A673 (cell line): ENCODE measurements around the gene CTTN. TPM values are rescaled to one million over a fixed set of nuclear protein-coding genes. Genes with fewer than 3 reads are reported as not detected.

Source experiments
- BruUV-seq: library from RNA; stranded (reverse); fragments of 400-500 nt; replicated peaks from 2 replicates; lab custom pipeline; 2021; lab: Mats Ljungman, UMichigan
- CTCF ChIA-PET: fragments of 300-600 bp; sonication (Branson Sonifier 250); formaldehyde crosslinking; loops from one replicate; lab custom pipeline; 2022; ENCODE audit warnings: antibody characterized with exemption; lab: Charles Lee
- POLR2A ChIA-PET: fragments of 300-600 bp; sonication (Branson Sonifier 250); formaldehyde crosslinking; loops from one replicate; lab custom pipeline; 2022; ENCODE audit warnings: antibody characterized with exemption; ENCODE audit not compliant: low non-redundant PET; lab: Charles Lee
- DNase-seq: peaks from one replicate; pipeline ENCODE4 v3.0.0-alpha.2; 2015; ENCODE audit warnings: low spot score
- H3K27ac ChIP-seq: fragments of 200-600 bp; sonication (generic); 2 replicates; pipeline ENCODE4 v1.5.1; 2016; ENCODE audit warnings: mixed run types, low read depth, mild to moderate bottlenecking, mixed read lengths, antibody characterized with exemption, low read length; ENCODE audit not compliant: poor library complexity, severe bottlenecking
- H3K27me3 ChIP-seq: fragments of 200-600 bp; sonication (generic); replicated peaks from 2 replicates; pipeline ENCODE4 v1.6.1; 2017; ENCODE audit warnings: mixed run types, low read depth, mild to moderate bottlenecking, mixed read lengths, antibody characterized with exemption, low read length; ENCODE audit not compliant: insufficient read depth, poor library complexity
- H3K36me3 ChIP-seq: fragments of 200-600 bp; sonication (generic); 2 replicates; pipeline ENCODE4 v1.6.1; 2016; ENCODE audit warnings: mixed run types, mild to moderate bottlenecking, mixed read lengths, antibody characterized with exemption, low read length; ENCODE audit not compliant: insufficient read depth, poor library complexity, severe bottlenecking
- H3K4me1 ChIP-seq: fragments of 200-600 bp; sonication (generic); 2 replicates; pipeline ENCODE4 v1.6.1; 2017; ENCODE audit warnings: mixed run types, mild to moderate bottlenecking, mixed read lengths, antibody characterized with exemption, low read length; ENCODE audit not compliant: insufficient read depth, poor library complexity, severe bottlenecking
- H3K4me3 ChIP-seq: fragments of 200-600 bp; sonication (generic); 2 replicates; pipeline ENCODE4 v1.5.1; 2016; ENCODE audit warnings: low read depth, mixed run types, mild to moderate bottlenecking, mixed read lengths, low read length; ENCODE audit not compliant: poor library complexity, severe bottlenecking
- H3K9me3 ChIP-seq: fragments of 200-600 bp; sonication (generic); 2 replicates; pipeline ENCODE4 v1.6.1; 2016; ENCODE audit warnings: mixed run types, low read depth, mild to moderate bottlenecking, mixed read lengths, antibody characterized with exemption, low read length; ENCODE audit not compliant: poor library complexity, severe bottlenecking
- CTCF ChIP-seq: fragments of 300-800, 200-600 bp; sonication (generic); conservative IDR thresholded peaks from 2 replicates; pipeline ENCODE4 v1.5.1; 2017; ENCODE audit warnings: low read depth, mild to moderate bottlenecking, antibody characterized with exemption, low read length, moderate library complexity, mixed read lengths
- EZH2 ChIP-seq: fragments of 200-600 bp; sonication (generic); IDR thresholded peaks from 2 replicates; pipeline ENCODE4 v1.6.1; 2017; ENCODE audit warnings: borderline replicate concordance, low read depth, mild to moderate bottlenecking, mixed read lengths, antibody characterized with exemption, low read length; ENCODE audit not compliant: poor library complexity, severe bottlenecking
- intact Hi-C: fragments of 100-400 bp; cut with micrococcal nuclease; formaldehyde crosslinking; loops from one replicate; pipeline ENCODE4 v1.10.0; 2022; ENCODE audit not compliant: unreplicated experiment
- total RNA-seq: library from RNA; stranded (reverse); gene quantifications from 2 replicates; pipeline ENCODE4 v1.2.3, GENCODE V29; 2021

The CTTN gene
- total RNA-seq, 1 experiment from 2014 or later: 247 TPM

- DNase-seq: no peak
- Histone ChIP-seq H3K27ac (no peak overlapping the region), H3K27me3 (no peaks in the 10 kb centered on the region), H3K9me3 (no peaks in the 10 kb centered on the region), H3K4me1 (no peaks in the 10 kb centered on the region), H3K4me3 (no peak overlapping the region), H3K36me3 (peaks cover 78% of the 10 kb centered on the region)
- POLR2A ChIA-PET: no interaction called here
- intact Hi-C loops: no loop called here
- no TSS peak for BruUV-seq
- CTCF ChIA-PET: no interaction called here
- TF ChIP-seq CTCF (no peak), EZH2 (no peak)
Measured at GRCh38 chr11:70353900-70354568, 44.3 kb upstream of the CTTN start.

GRCh38 chr11:70354629-70355028 lies 43.7 kb upstream of the CTTN start:
- H3K27ac ChIP-seq: no peak overlapping the region
- TF ChIP-seq EZH2 (no peak), CTCF (no peak)
- ChIA-PET CTCF (no interaction called here), POLR2A (no interaction called here)
- no peaks in the 10 kb centered on the region for H3K4me1 ChIP-seq
- H3K9me3 ChIP-seq: no peaks in the 10 kb centered on the region
- no peak for DNase-seq
- H3K4me3 ChIP-seq: no peak overlapping the region
- no peaks in the 10 kb centered on the region for H3K27me3 ChIP-seq
- intact Hi-C loops: no loop called here
- no TSS peak for BruUV-seq
- H3K36me3 ChIP-seq: peaks cover 78% of the 10 kb centered on the region

- Histone ChIP-seq H3K27me3 (no peaks in the 10 kb centered on the region), H3K27ac (no peak overlapping the region), H3K4me3 (no peak overlapping the region), H3K9me3 (no peaks in the 10 kb centered on the region), H3K36me3 (peaks cover 79% of the 10 kb centered on the region), H3K4me1 (no peaks in the 10 kb centered on the region)
- intact Hi-C loops: no loop called here
- ChIA-PET POLR2A (no interaction called here), CTCF (no interaction called here)
- no TSS peak for BruUV-seq
- no peak for TF ChIP-seq CTCF
- DNase-seq: no peak
Measured at GRCh38 chr11:70358753-70359152, 39.6 kb upstream of the CTTN start.
